RWPE2 (cell line): ENCODE results near the gene PRDM5.

ENCODE experiments used
- ATAC-seq: fragments of 200-7000 bp; cut with Tn5 transposase; 3 replicates; pipeline ENCODE4 v1.9.1; 2021; ENCODE audit warnings: low read depth
- DNase-seq: peaks from one replicate; pipeline ENCODE4 v3.0.0-alpha.2; 2020; ENCODE audit warnings: low spot score
- H3K27ac ChIP-seq: fragments of 450-650 bp; 2 replicates; pipeline ENCODE4 v1.5.1; 2017; ENCODE audit warnings: mild to moderate bottlenecking; ENCODE audit not compliant: poor library complexity, severe bottlenecking
- H3K27me3 ChIP-seq: fragments of 250-450 bp; sonication (Bioruptor Pico); 2 replicates; pipeline ENCODE4 v1.5.1; 2021; ENCODE audit warnings: mild to moderate bottlenecking, moderate library complexity; ENCODE audit not compliant: insufficient read depth, poor library complexity, severe bottlenecking
- H3K36me3 ChIP-seq: fragments of 250-450 bp; sonication (Bioruptor Pico); 2 replicates; pipeline ENCODE4 v1.5.1; 2020; ENCODE audit warnings: low read depth, mild to moderate bottlenecking, moderate library complexity
- H3K4me1 ChIP-seq: fragments of 250-450 bp; sonication (Bioruptor Pico); 2 replicates; pipeline ENCODE4 v1.5.1; 2021; ENCODE audit warnings: mild to moderate bottlenecking, moderate library complexity; ENCODE audit not compliant: insufficient read depth, poor library complexity, severe bottlenecking
- H3K4me3 ChIP-seq: fragments of 250-450 bp; sonication (Bioruptor Pico); 2 replicates; pipeline ENCODE4 v1.5.1; 2021; ENCODE audit warnings: mild to moderate bottlenecking, moderate library complexity; ENCODE audit not compliant: severe bottlenecking
- H3K9me3 ChIP-seq: fragments of 250-450 bp; sonication (Bioruptor Pico); 2 replicates; pipeline ENCODE4 v1.5.1; 2021; ENCODE audit warnings: mild to moderate bottlenecking, moderate library complexity; ENCODE audit not compliant: severe bottlenecking
- CTCF ChIP-seq: fragments of 450-650 bp; IDR thresholded peaks from one replicate; pipeline ENCODE4 v1.5.1; 2017; ENCODE audit warnings: mild to moderate bottlenecking, moderate library complexity; ENCODE audit not compliant: poor library complexity, severe bottlenecking

The PRDM5 gene

GRCh38 chr4:120922381-120923206 lies at the start of gene PRDM5:
Gene PRDM5, minus strand, starts transcription at chr4:120922726. Its CDS starts 118 bp downstream, at chr4:120922608.
- H3K27me3 ChIP-seq: no peaks in the 10 kb centered on the region
- ATAC-seq (peak; percentile 62), DNase-seq (no peak)
- peaks cover 5% of the 10 kb centered on the region; the same call in 1 of the 2 replicates for H3K36me3 ChIP-seq
- TF ChIP-seq CTCF: peak; percentile 11
- H3K4me3 ChIP-seq: peak within 1 kb of the TSS; percentile 88
- H3K4me1 ChIP-seq: peaks cover 6% of the 10 kb centered on the region
- peak within 1 kb of the TSS; percentile 71 for H3K27ac ChIP-seq
- no peaks in the 10 kb centered on the region for H3K9me3 ChIP-seq

- DNase-seq (no peak), ATAC-seq (no peak)
- no peaks in the 10 kb centered on the region for H3K27me3 ChIP-seq
- no peak for TF ChIP-seq CTCF
- H3K4me3 ChIP-seq: no peak overlapping the region
- no peak overlapping the region for H3K27ac ChIP-seq
- no peaks in the 10 kb centered on the region for H3K9me3 ChIP-seq
- no peaks in the 10 kb centered on the region for H3K36me3 ChIP-seq
- no peaks in the 10 kb centered on the region for H3K4me1 ChIP-seq
Measured at GRCh38 chr4:120971884-120972283, 49.4 kb upstream of the PRDM5 start.

- no peaks in the 10 kb centered on the region for H3K27me3 ChIP-seq
- ATAC-seq (no peak), DNase-seq (no peak)
- no peak overlapping the region for H3K27ac ChIP-seq
- H3K4me3 ChIP-seq: no peak overlapping the region
- no peaks in the 10 kb centered on the region for H3K4me1 ChIP-seq
- H3K9me3 ChIP-seq: no peaks in the 10 kb centered on the region
- TF ChIP-seq CTCF: no peak
- no peaks in the 10 kb centered on the region for H3K36me3 ChIP-seq
Measured at GRCh38 chr4:120965938-120966337, 43.4 kb upstream of the PRDM5 start.

- H3K4me1 ChIP-seq: no peaks in the 10 kb centered on the region
- DNase-seq: no peak
- no peaks in the 10 kb centered on the region for H3K9me3 ChIP-seq
- H3K27ac ChIP-seq: no peak overlapping the region
- no peak for ATAC-seq
- no peak for TF ChIP-seq CTCF
- no peaks in the 10 kb centered on the region for H3K27me3 ChIP-seq
- H3K4me3 ChIP-seq: no peak overlapping the region
- no peaks in the 10 kb centered on the region for H3K36me3 ChIP-seq
Measured at GRCh38 chr4:120964596-120964995, 42.1 kb upstream of the PRDM5 start.

- H3K27me3 ChIP-seq: peaks cover under 1% of the 10 kb centered on the region
- no peaks in the 10 kb centered on the region for H3K4me1 ChIP-seq
- no peak overlapping the region for H3K27ac ChIP-seq
- no peak overlapping the region for H3K4me3 ChIP-seq
- DNase-seq: no peak
- ATAC-seq: no peak
- no peaks in the 10 kb centered on the region for H3K9me3 ChIP-seq
- no peak for TF ChIP-seq CTCF
- no peaks in the 10 kb centered on the region for H3K36me3 ChIP-seq
Measured at GRCh38 chr4:120963449-120963848, 40.9 kb upstream of the PRDM5 start.
